GM23338 (cell line): Measurements from ENCODE around the gene PRSS36.

Source experiments
- CREB1 ChIP-seq: fragments of 250-450 bp; sonication (Bioruptor Pico); IDR thresholded peaks from 2 replicates; pipeline ENCODE4 v1.5.0; 2020; ENCODE audit warnings: low read depth, mild to moderate bottlenecking, moderate library complexity
- CTCF ChIP-seq, 2 experiments: fragments of 200-600 bp in 1 of 2; sonication (generic) in 1 of 2; conservative IDR thresholded peaks; 2 replicates each; pipeline versions ENCODE4 v1.5.1 to v1.6.1; 2016 to 2017; ENCODE audit warnings: antibody characterized with exemption in 2 of 2, low read depth in 2 of 2, mild to moderate bottlenecking in 2 of 2, moderate library complexity in 1 of 2
- ETS1 ChIP-seq: IDR thresholded peaks from 2 replicates; pipeline ENCODE4 v1.6.1; 2016; ENCODE audit warnings: antibody characterized with exemption
- EZH2 ChIP-seq: fragments of 200-600 bp; sonication (generic); IDR thresholded peaks from one replicate; pipeline ENCODE4 v1.8.0; 2017; ENCODE audit warnings: antibody characterized with exemption, mild to moderate bottlenecking, low read depth; ENCODE audit not compliant: unreplicated experiment
- EZH2phosphoT487 ChIP-seq: fragments of 200-600 bp; sonication (generic); IDR thresholded peaks from one replicate; pipeline ENCODE4 v1.8.1; 2018; ENCODE audit warnings: antibody characterized with exemption; ENCODE audit not compliant: unreplicated experiment
- JUNB ChIP-seq: IDR thresholded peaks from one replicate; pipeline ENCODE4 v1.6.1; 2016; ENCODE audit warnings: antibody characterized with exemption; ENCODE audit not compliant: unreplicated experiment
- NANOG ChIP-seq: IDR thresholded peaks from 2 replicates; pipeline ENCODE4 v1.6.1; 2016; ENCODE audit warnings: antibody characterized with exemption, borderline replicate concordance
- POLR2AphosphoS5 ChIP-seq: IDR thresholded peaks from 2 replicates; pipeline ENCODE4 v1.6.1; 2016; ENCODE audit warnings: antibody characterized with exemption, low read depth
- REST ChIP-seq: IDR thresholded peaks from one replicate; pipeline ENCODE4 v1.6.1; 2018; ENCODE audit warnings: antibody characterized with exemption; ENCODE audit not compliant: unreplicated experiment
- STAT1 ChIP-seq: IDR thresholded peaks from one replicate; pipeline ENCODE4 v1.6.1; 2016; ENCODE audit warnings: antibody characterized with exemption; ENCODE audit not compliant: unreplicated experiment
- ZNF114 ChIP-seq: fragments of 250-450 bp; sonication (Bioruptor Pico); IDR thresholded peaks from 2 replicates; pipeline ENCODE4 v1.5.0; 2020; ENCODE audit warnings: mild to moderate bottlenecking, moderate library complexity
- ZNF331 ChIP-seq: fragments of 250-450 bp; sonication (Bioruptor Pico); IDR thresholded peaks from 2 replicates; pipeline ENCODE4 v1.5.0; 2020; ENCODE audit warnings: low read depth, mild to moderate bottlenecking, moderate library complexity
- ZNF462 ChIP-seq: fragments of 250-450 bp; sonication (Bioruptor Pico); IDR thresholded peaks from 2 replicates; pipeline ENCODE4 v1.5.0; 2020; ENCODE audit warnings: mild to moderate bottlenecking, moderate library complexity

GRCh38 chr16:31134091-31134571, 15.7 kb downstream of the PRSS36 start:
- TF ChIP-seq CTCF (conservative IDR thresholded peaks at IDR 0.05; ENCODE audit: low read depth in 2 of 2): no peak
- no peak for TF ChIP-seq EZH2
- no peak for TF ChIP-seq ZNF331 (CRISPR knock-in tag)
- TF ChIP-seq CREB1 (CRISPR knock-in tag): no peak
- no peak for TF ChIP-seq REST
- TF ChIP-seq POLR2AphosphoS5: peak; percentile 5; the same call in 1 of the 2 replicates
- TF ChIP-seq ZNF462 (CRISPR knock-in tag): no peak
- no peak for TF ChIP-seq EZH2phosphoT487
- TF ChIP-seq JUNB: no peak
- no peak for TF ChIP-seq ZNF114 (CRISPR knock-in tag)
- TF ChIP-seq STAT1: no peak
- TF ChIP-seq ETS1: no peak
- TF ChIP-seq NANOG: no peak
